Endothelial cell of umbilical vein (primary cell): Measurements from ENCODE around the gene ATXN2. TPM values are rescaled to one million over a fixed set of nuclear protein-coding genes. Genes with fewer than 3 reads are reported as not detected.
A peak's percentile ranks its signal among the peaks of the same experiment; 100 is the strongest.

Experiments
- BruUV-seq: library from RNA; stranded (reverse); fragments of 400-500 nt; replicated peaks from 2 replicates; lab custom pipeline; 2021; lab: Mats Ljungman, UMichigan
- CTCF ChIA-PET: fragments of 300-600, 350-600 bp; sonication (Branson Sonifier 250); formaldehyde crosslinking; loops from one replicate; lab custom pipeline; 2021; ENCODE audit warnings: antibody characterized with exemption, inconsistent platforms; lab: Charles Lee
- POLR2A ChIA-PET: fragments of 300-600, 350-600 bp; sonication (Branson Sonifier 250); formaldehyde crosslinking; loops from one replicate; lab custom pipeline; 2021; ENCODE audit warnings: antibody characterized with exemption, inconsistent platforms; lab: Charles Lee
- DNase-seq: peaks from one replicate; pipeline ENCODE4 v3.0.0-alpha.2; 2011; ENCODE audit warnings: low read depth, low spot score
- FAIRE-seq: peaks from 2 replicates; lab custom pipeline; 2011; peaks lifted over from hg19 to GRCh38; lab: Jason Lieb, UNC
- H2AFZ ChIP-seq: 2 replicates; pipeline ENCODE4 v1.6.0; 2012; ENCODE audit warnings: low read depth, low read length, control low read depth, inconsistent platforms
- H3K27ac ChIP-seq: 2 replicates; pipeline ENCODE4 v1.5.1; 2011; ENCODE audit warnings: low read depth, mild to moderate bottlenecking, control low read depth, low read length, moderate library complexity; ENCODE audit not compliant: insufficient read depth
- H3K27me3 ChIP-seq, 2 experiments: 2 replicates each; pipeline versions ENCODE4 v1.6.0 to v1.6.1; 2011; ENCODE audit warnings: low read length in 2 of 2, mixed read lengths in 1 of 2; ENCODE audit not compliant: control insufficient read depth in 2 of 2, insufficient read depth in 2 of 2
- H3K36me3 ChIP-seq, 2 experiments: 2 replicates in 1 of 2; 3 replicates in 1 of 2; pipeline ENCODE4 v1.5.1; 2011; ENCODE audit warnings: low read length in 2 of 2, mild to moderate bottlenecking in 1 of 2, moderate library complexity in 1 of 2; ENCODE audit not compliant: control insufficient read depth in 2 of 2, insufficient read depth in 2 of 2; ENCODE audit errors: extremely low read depth in 1 of 2
- H3K4me1 ChIP-seq: 3 replicates; pipeline ENCODE4 v1.5.1; 2011; ENCODE audit warnings: mild to moderate bottlenecking, low read length; ENCODE audit not compliant: control insufficient read depth, insufficient read depth; ENCODE audit errors: extremely low read depth
- H3K4me2 ChIP-seq: 2 replicates; pipeline ENCODE4 v1.6.1; 2011; ENCODE audit warnings: low read length, control low read depth, mixed read lengths; ENCODE audit not compliant: insufficient read depth
- H3K4me3 ChIP-seq, 3 experiments: fragments of 200-600 bp in 1 of 3; sonication (generic), shearing (Covaris generic) in 1 of 3; replicated peaks in 1 of 3; 2 replicates each; pipeline ENCODE4 v1.5.1; 2011 to 2016; ENCODE audit warnings: control low read depth in 3 of 3, low read length in 3 of 3, mild to moderate bottlenecking in 2 of 3, inconsistent platforms in 1 of 3, low read depth in 1 of 3, moderate library complexity in 1 of 3; ENCODE audit not compliant: insufficient read depth in 1 of 3
- H3K79me2 ChIP-seq: 2 replicates; pipeline ENCODE4 v1.6.0; 2012; ENCODE audit warnings: low read length, inconsistent platforms; ENCODE audit not compliant: control insufficient read depth, insufficient read depth
- H3K9ac ChIP-seq: replicated peaks from 2 replicates; pipeline ENCODE3; 2011; ENCODE audit warnings: low read length, control low read depth; ENCODE audit not compliant: insufficient read depth; ENCODE audit errors: extremely low read depth
- H3K9me1 ChIP-seq: replicated peaks from 3 replicates; pipeline ENCODE4 v1.6.0; 2011; ENCODE audit warnings: mild to moderate bottlenecking, low read length; ENCODE audit not compliant: control insufficient read depth, insufficient read depth; ENCODE audit errors: extremely low read depth
- H3K9me3 ChIP-seq: replicated peaks from 2 replicates; pipeline ENCODE4 v1.5.1; 2012; ENCODE audit warnings: low read length, inconsistent platforms; ENCODE audit not compliant: control insufficient read depth, insufficient read depth
- H4K20me1 ChIP-seq: replicated peaks from 2 replicates; pipeline ENCODE3; 2011; ENCODE audit warnings: mild to moderate bottlenecking, low read length; ENCODE audit not compliant: control insufficient read depth, insufficient read depth; ENCODE audit errors: extremely low read depth
- EZH2 ChIP-seq: IDR thresholded peaks from 2 replicates; pipeline ENCODE4 v1.6.1; 2012; ENCODE audit warnings: borderline replicate concordance, low read depth, mild to moderate bottlenecking, moderate library complexity, low read length, inconsistent platforms; ENCODE audit not compliant: severe bottlenecking
- FOS ChIP-seq: IDR thresholded peaks from 2 replicates; pipeline ENCODE4 v1.6.1; 2011; ENCODE audit warnings: mild to moderate bottlenecking, low read length, moderate library complexity, borderline replicate concordance; ENCODE audit not compliant: insufficient read depth
- GATA2 ChIP-seq: IDR thresholded peaks from 2 replicates; pipeline ENCODE4 v1.7.0; 2011; ENCODE audit warnings: low read depth, mild to moderate bottlenecking, moderate library complexity, mixed read lengths, low read length; ENCODE audit not compliant: insufficient read length, insufficient read depth
- JUN ChIP-seq: IDR thresholded peaks from 2 replicates; pipeline ENCODE4 v1.6.1; 2011; ENCODE audit warnings: borderline replicate concordance, low read depth; ENCODE audit not compliant: insufficient read length, insufficient read depth
- MYC ChIP-seq: IDR thresholded peaks from one replicate; pipeline ENCODE4 v1.6.1; 2011; ENCODE audit warnings: mild to moderate bottlenecking, low read depth, low read length
- POLR2A ChIP-seq: IDR thresholded peaks from 2 replicates; pipeline ENCODE4 v1.6.1; 2012; ENCODE audit warnings: low read depth, mild to moderate bottlenecking, control low read depth, low read length
- POLR2AphosphoS5 ChIP-seq: IDR thresholded peaks from 2 replicates; pipeline ENCODE4 v1.6.1; 2012; ENCODE audit warnings: low read depth, mild to moderate bottlenecking, control low read depth, low read length, moderate library complexity; ENCODE audit not compliant: insufficient read depth
- dilution Hi-C: fragments of 300-500 bp; cut with MboI; formaldehyde crosslinking; loops from one replicate; pipeline ENCODE4 v1.15.0; 2019; ENCODE audit warnings: low sequenced_read_pairs; ENCODE audit not compliant: extremely low pct_ligation_motif_present
- intact Hi-C: fragments of 100-400 bp; cut with micrococcal nuclease; formaldehyde crosslinking; loops from one replicate; pipeline ENCODE4 v1.10.0; 2022
- polyA plus RNA-seq, 4 experiments: library from polyadenylated mRNA; depleted of rRNA in 3 of 4; stranded (reverse) in 3 of 4; unstranded in 1 of 4; fragments of >200 nt; gene quantifications; 2 replicates each; pipeline versions ENCODE4 v1.2.1 to v1.2.3, GENCODE V29; 2011 to 2012; ENCODE audit warnings: missing spikeins in 1 of 4
- total RNA-seq: library from RNA; stranded (reverse); gene quantifications from 2 replicates; pipeline ENCODE4 v1.2.3, GENCODE V29; 2021
- TF ChIP-seq, protein P1 (sequence below), 2 donors: IDR thresholded peaks; 1 replicate in 1 of 2; 2 replicates in 1 of 2; pipeline ENCODE4 v1.5.1; 2011; ENCODE audit warnings: low read length in 2 of 2, mild to moderate bottlenecking in 2 of 2, moderate library complexity in 2 of 2, control low read depth in 1 of 2, inconsistent platforms in 1 of 2, low read depth in 1 of 2; ENCODE audit not compliant: insufficient read depth in 1 of 2; ENCODE audit errors: extremely low read depth in 1 of 2
- TF ChIP-seq, protein P2 (sequence below): IDR thresholded peaks from 2 replicates; pipeline ENCODE4 v1.6.1; 2011; ENCODE audit not compliant: insufficient read depth, insufficient read length

Gene ATXN2
- total and polyA plus RNA-seq, 2 donors (not counting 3 experiments of a cell fraction or from before 2014, with no cell fraction given): 58.9 to 86.7 TPM

DNA sequence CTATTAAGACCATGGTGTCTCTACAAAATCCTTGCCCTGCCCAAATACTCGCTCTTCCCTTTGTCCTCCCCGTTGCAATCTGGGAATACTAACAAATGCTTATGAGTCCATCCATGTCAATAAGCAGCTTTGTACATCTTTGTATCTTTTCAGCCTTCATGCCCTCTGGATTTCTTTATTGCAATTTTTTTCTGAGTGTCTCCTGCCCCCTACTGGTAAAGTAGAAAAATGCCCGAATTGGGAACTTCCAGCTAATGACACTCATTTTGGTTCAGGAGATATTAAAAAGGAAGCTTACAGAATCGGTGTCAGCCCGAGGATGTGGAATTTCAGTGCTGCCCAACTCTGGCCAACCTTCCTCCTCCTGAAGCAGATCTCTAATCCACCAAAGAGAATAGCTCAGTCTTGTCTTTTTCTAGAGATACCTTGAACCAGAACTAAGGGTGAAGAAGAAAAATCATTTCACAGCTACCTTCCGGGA lies 147.4 kb downstream of the ATXN2 start:
- Histone ChIP-seq H4K20me1 (no peaks in the 10 kb centered on the region), H3K4me3 (no peak overlapping the region), H3K27me3 (no peaks in the 10 kb centered on the region), H3K4me2 (no peak overlapping the region), H3K4me1 (peaks cover 19% of the 10 kb centered on the region), H3K9me3 (no peaks in the 10 kb centered on the region), H3K36me3 (peaks cover 30 to 56% of the 10 kb centered on the region in 2 experiments), H3K9me1 (no peaks in the 10 kb centered on the region), H3K27ac (no peak overlapping the region), H2AFZ (no peak overlapping the region), H3K79me2 (peaks cover 25% of the 10 kb centered on the region), H3K9ac (no peak overlapping the region)
- ChIA-PET CTCF (interaction anchor here (0.6 to 16.4 kb wide), 40 partner anchors 9 to 493 kb away, joined by 3 to 464 read pairs (median 5); partner anchors contain the start of genes PHETA1 and SH2B3), POLR2A (interaction anchor here (0.6 to 1.4 kb wide), 5 partner anchors 17 to 147 kb away, joined by 3 to 5 read pairs (median 3); partner anchors contain the start of gene ATXN2)
- peak; percentile 76 for FAIRE-seq
- peak; percentile 68 for DNase-seq
- intact Hi-C loops: loop anchor here (1.0 to 5.0 kb wide), 5 partner anchors 46 to 136 kb away; partner anchors contain the start of gene SH2B3
- BruUV-seq: no TSS peak
- dilution Hi-C loops: no loop called here
- TF ChIP-seq, protein P1, sequence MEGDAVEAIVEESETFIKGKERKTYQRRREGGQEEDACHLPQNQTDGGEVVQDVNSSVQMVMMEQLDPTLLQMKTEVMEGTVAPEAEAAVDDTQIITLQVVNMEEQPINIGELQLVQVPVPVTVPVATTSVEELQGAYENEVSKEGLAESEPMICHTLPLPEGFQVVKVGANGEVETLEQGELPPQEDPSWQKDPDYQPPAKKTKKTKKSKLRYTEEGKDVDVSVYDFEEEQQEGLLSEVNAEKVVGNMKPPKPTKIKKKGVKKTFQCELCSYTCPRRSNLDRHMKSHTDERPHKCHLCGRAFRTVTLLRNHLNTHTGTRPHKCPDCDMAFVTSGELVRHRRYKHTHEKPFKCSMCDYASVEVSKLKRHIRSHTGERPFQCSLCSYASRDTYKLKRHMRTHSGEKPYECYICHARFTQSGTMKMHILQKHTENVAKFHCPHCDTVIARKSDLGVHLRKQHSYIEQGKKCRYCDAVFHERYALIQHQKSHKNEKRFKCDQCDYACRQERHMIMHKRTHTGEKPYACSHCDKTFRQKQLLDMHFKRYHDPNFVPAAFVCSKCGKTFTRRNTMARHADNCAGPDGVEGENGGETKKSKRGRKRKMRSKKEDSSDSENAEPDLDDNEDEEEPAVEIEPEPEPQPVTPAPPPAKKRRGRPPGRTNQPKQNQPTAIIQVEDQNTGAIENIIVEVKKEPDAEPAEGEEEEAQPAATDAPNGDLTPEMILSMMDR (IDR thresholded peaks at IDR 0.05; ENCODE audit: extremely low read depth in 1 of 2, insufficient read depth in 1 of 2, low read depth in 1 of 2, low read length in 2 of 2): peak; percentile 60 to 66
- no peak for TF ChIP-seq POLR2A

DNA sequence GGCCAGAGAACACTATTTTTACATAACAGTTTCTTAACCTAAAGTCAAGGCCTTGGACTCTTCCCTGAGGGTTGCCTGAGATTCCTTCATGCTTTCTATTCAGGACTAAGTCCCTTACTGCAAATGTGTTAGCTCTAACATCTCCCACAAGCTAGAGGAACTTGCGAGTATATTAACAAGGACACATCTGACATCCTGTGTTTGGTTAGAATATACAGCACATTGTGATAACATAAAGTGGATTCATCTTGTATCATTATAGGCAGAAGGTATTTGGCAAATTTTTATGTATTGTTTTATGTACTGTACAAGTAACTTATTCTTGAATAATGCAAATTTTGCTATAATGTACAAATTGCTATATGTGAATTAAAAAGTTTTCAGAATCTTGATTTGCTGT lies 147.9 kb downstream of the ATXN2 start:
- DNase-seq (no peak), FAIRE-seq (no peak)
- H3K9me1 ChIP-seq: no peaks in the 10 kb centered on the region
- peaks cover 30 to 58% of the 10 kb centered on the region in 2 experiments for H3K36me3 ChIP-seq
- POLR2A ChIA-PET: interaction anchor here (0.6 to 1.4 kb wide), 4 partner anchors 17 to 54 kb away, joined by 3 read pairs; no protein-coding TSS in a partner anchor
- H3K9ac ChIP-seq: no peak overlapping the region
- no peak overlapping the region for H3K4me2 ChIP-seq
- H3K27me3 ChIP-seq: no peaks in the 10 kb centered on the region
- CTCF ChIA-PET: interaction anchor here (0.6 to 16.4 kb wide), 32 partner anchors 9 to 494 kb away, joined by 3 to 464 read pairs (median 8); partner anchors contain the start of genes PHETA1 and SH2B3
- no peak for TF ChIP-seq EZH2
- TF ChIP-seq GATA2: no peak
- no peak for TF ChIP-seq POLR2AphosphoS5
- TF ChIP-seq MYC: no peak
- no peak for TF ChIP-seq POLR2A
- TF ChIP-seq, protein P2, sequence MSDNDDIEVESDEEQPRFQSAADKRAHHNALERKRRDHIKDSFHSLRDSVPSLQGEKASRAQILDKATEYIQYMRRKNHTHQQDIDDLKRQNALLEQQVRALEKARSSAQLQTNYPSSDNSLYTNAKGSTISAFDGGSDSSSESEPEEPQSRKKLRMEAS: no peak
- TF ChIP-seq FOS: no peak
- no peak for TF ChIP-seq JUN
- TF ChIP-seq, protein P1 (IDR thresholded peaks at IDR 0.05; ENCODE audit: extremely low read depth in 1 of 2, insufficient read depth in 1 of 2, low read depth in 1 of 2, low read length in 2 of 2): no peak
- H3K27ac ChIP-seq: no peak overlapping the region
- dilution Hi-C loops: no loop called here
- intact Hi-C loops: loop anchor here (1.0 to 5.0 kb wide), 5 partner anchors 46 to 136 kb away; partner anchors contain the start of gene SH2B3
- H3K79me2 ChIP-seq: peaks cover 28% of the 10 kb centered on the region
- H3K4me1 ChIP-seq: peaks cover 23% of the 10 kb centered on the region
- no peaks in the 10 kb centered on the region for H3K9me3 ChIP-seq
- no peak overlapping the region for H2AFZ ChIP-seq
- H4K20me1 ChIP-seq: no peaks in the 10 kb centered on the region
- no peak overlapping the region for H3K4me3 ChIP-seq
- no TSS peak for BruUV-seq
